ENCODE results near the gene PNLIP. TPM values are rescaled to one million over a fixed set of nuclear protein-coding genes. Genes with fewer than 3 reads are reported as not detected.

The PNLIP gene
- total and polyA plus RNA-seq, 9 donors = 3.1 to 7.0 (median 3.8) TPM; not detected in 5

DNA sequence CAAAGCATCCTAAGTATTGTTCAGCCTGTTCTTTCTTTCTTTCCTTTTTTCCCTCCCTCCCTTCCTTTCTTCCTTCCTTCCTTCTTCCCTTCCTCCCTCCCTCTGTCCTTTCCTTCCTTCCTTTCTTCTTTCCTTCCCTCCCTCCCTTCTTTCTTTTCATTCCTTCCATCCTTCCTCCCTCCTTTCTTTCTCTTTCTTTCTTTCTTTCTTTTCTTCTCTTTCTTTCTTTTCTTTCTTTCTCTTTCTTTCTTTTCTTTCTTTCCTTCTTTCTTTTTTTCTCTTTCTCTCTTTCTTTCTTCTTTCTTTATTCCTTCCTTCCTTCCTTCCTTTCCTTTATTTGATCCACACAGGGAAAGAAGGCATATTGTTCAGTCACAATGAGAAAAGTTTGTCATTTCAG is 21.2 kb downstream of the PNLIP start:
- no peaks in the 10 kb centered on the region for H3K27me3 ChIP-seq
- no peaks in the 10 kb centered on the region for H3K4me1 ChIP-seq (ENCODE audit: insufficient read depth)
- DNase-seq = no peak
- H3K9me3 ChIP-seq = no peaks in the 10 kb centered on the region
- no peaks in the 10 kb centered on the region for H3K36me3 ChIP-seq
- no peak overlapping the region for H3K4me3 ChIP-seq
- no peak overlapping the region for H3K27ac ChIP-seq
- TF ChIP-seq, protein P1, sequence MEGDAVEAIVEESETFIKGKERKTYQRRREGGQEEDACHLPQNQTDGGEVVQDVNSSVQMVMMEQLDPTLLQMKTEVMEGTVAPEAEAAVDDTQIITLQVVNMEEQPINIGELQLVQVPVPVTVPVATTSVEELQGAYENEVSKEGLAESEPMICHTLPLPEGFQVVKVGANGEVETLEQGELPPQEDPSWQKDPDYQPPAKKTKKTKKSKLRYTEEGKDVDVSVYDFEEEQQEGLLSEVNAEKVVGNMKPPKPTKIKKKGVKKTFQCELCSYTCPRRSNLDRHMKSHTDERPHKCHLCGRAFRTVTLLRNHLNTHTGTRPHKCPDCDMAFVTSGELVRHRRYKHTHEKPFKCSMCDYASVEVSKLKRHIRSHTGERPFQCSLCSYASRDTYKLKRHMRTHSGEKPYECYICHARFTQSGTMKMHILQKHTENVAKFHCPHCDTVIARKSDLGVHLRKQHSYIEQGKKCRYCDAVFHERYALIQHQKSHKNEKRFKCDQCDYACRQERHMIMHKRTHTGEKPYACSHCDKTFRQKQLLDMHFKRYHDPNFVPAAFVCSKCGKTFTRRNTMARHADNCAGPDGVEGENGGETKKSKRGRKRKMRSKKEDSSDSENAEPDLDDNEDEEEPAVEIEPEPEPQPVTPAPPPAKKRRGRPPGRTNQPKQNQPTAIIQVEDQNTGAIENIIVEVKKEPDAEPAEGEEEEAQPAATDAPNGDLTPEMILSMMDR (IDR thresholded peaks at IDR 0.05) = no peak
- TF ChIP-seq POLR2A (IDR thresholded peaks at IDR 0.05) (no peak), EP300 (IDR thresholded peaks at IDR 0.05) (no peak)
- intact Hi-C loops (cut with DNase I) = no loop called here

DNA sequence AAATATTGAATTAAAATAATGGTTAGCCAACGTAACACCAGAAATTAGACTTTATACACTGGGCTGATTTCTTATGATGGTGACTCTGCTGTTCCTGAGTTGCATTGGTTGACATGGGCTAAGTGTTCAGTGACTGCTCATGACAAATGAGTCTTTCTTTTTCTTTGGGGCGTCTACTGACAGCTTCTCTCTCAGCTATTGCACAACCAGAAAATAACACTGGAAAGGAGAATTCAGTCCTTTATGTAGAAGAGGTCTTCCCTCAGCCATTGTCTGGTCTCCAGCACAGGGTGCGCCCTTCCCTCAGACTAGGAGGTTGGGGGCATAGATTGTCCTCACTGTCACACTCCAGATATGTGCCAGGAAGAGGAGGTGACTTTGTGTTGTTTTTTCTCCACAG is 21.6 kb downstream of the PNLIP start:
- H3K4me3 ChIP-seq = no peak overlapping the region
- no peak for DNase-seq
- H3K4me1 ChIP-seq (ENCODE audit: insufficient read depth) = no peaks in the 10 kb centered on the region
- TF ChIP-seq, protein P1 (IDR thresholded peaks at IDR 0.05) = no peak
- TF ChIP-seq EP300 (IDR thresholded peaks at IDR 0.05) = no peak
- WGBS, 3 donors = 74 to 83% (median 74%) methylated on average over 3 of the region's 3 CpGs
- no peaks in the 10 kb centered on the region for H3K9me3 ChIP-seq
- H3K27me3 ChIP-seq = no peaks in the 10 kb centered on the region
- intact Hi-C loops (cut with DNase I) = no loop called here
- no peaks in the 10 kb centered on the region for H3K36me3 ChIP-seq
- H3K27ac ChIP-seq = no peak overlapping the region

DNA sequence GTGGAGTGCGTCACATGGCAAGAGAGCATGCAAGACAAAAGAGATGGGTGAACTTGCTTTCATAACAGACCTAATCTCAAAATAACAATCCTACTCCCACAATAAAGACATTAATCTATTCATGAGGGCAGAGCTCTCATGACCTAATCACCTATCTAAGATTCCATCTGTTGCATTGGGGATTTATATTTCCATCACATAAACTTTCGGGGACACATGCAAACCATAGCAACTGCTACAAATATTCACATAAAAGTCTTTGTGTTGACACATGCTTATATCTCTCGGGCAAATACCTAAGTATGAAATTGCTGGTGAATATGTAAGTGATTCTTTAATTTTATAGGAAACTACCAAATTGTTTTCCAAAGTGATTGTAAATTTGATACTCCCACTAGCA is 29.1 kb downstream of the PNLIP start:
- intact Hi-C loops (cut with DNase I) = no loop called here
- no peaks in the 10 kb centered on the region for H3K36me3 ChIP-seq
- H3K9me3 ChIP-seq = no peaks in the 10 kb centered on the region
- DNase-seq = no peak
- TF ChIP-seq POLR2A (IDR thresholded peaks at IDR 0.05) (no peak), EP300 (IDR thresholded peaks at IDR 0.05) (no peak)
- TF ChIP-seq, protein P1 (IDR thresholded peaks at IDR 0.05) = no peak
- no peak overlapping the region for H3K27ac ChIP-seq
- H3K4me1 ChIP-seq (ENCODE audit: insufficient read depth) = no peaks in the 10 kb centered on the region
- no peak overlapping the region for H3K4me3 ChIP-seq
- no peaks in the 10 kb centered on the region for H3K27me3 ChIP-seq
- 55 to 73% (median 62%) methylated on average over 3 of the region's 3 CpGs for WGBS, 3 donors

DNA sequence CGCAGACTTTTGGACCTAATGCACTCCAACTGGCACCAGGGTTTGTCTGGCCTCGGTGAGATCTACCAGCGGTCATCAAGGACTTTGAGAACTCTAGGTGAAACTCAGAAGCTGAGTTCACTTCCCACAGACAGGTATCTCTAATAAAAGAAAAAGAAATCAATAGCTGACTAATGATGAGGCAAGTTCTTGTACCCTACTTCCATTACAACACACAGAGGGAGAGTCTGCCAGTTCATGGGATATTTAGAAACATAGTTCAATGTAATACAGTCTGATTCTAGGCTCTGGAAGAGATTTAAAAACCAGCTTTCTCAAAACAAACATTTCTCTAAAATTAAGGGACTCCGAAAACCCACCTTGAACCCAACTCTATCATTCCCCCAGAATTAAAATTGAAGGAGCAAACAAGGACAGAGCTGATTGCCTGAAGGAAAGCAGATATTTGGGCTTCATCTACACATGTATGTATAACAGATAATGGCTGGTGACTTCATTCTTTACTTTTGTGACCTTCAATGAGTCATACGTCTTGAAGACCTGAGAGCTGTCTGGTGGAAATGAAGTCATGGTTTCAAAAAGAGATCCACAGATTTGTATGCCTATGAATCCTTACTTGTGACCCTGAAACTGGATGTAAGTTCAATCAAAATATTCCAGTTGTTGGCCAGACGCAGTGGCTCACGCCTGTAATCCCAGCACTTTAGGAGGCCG is 42.3 kb downstream of the PNLIP start:
- no peak for DNase-seq
- WGBS, 3 donors = 85 to 90% (median 86%) methylated on average over 8 of the region's 8 CpGs
- H3K9me3 ChIP-seq = no peaks in the 10 kb centered on the region
- intact Hi-C loops (cut with DNase I) = no loop called here
- H3K27ac ChIP-seq = no peak overlapping the region
- H3K36me3 ChIP-seq = no peaks in the 10 kb centered on the region
- no peaks in the 10 kb centered on the region for H3K27me3 ChIP-seq
- TF ChIP-seq POLR2A (IDR thresholded peaks at IDR 0.05) = no peak
- TF ChIP-seq, protein P1 (IDR thresholded peaks at IDR 0.05) = no peak
- no peak for TF ChIP-seq EP300 (IDR thresholded peaks at IDR 0.05)
- H3K4me3 ChIP-seq = no peak overlapping the region
- no peaks in the 10 kb centered on the region for H3K4me1 ChIP-seq (ENCODE audit: insufficient read depth)
